Measurements from ENCODE around the gene CD6. TPM values are rescaled to one million over a fixed set of nuclear protein-coding genes. Genes with fewer than 3 reads are reported as not detected.

CD6 gene
- total and polyA plus RNA-seq, 11 donors = 0.08 to 6.1 (median 0.34) TPM; not detected in 1

GRCh38 chr11:60978546-60979380, 7.3 kb downstream of the CD6 start:
- Histone ChIP-seq H3K4me1 (peaks cover 0 to 16% (median 0%) of the 10 kb centered on the region in 12 donors), H3K27me3 (no peaks in the 10 kb centered on the region), H3K27ac (peak overlapping the region in 1 of 12 donors; percentile 55), H3K9me3 (no peaks in the 10 kb centered on the region), H3K4me3 (no peak overlapping the region), H3K36me3 (no peaks in the 10 kb centered on the region)
- DNase-seq (no peak), ATAC-seq (no peak)
- TF ChIP-seq CTCF (IDR thresholded peaks at IDR 0.05) (no peak), POLR2A (IDR thresholded peaks at IDR 0.05) (no peak)
- 83 to 88% (median 86%) methylated on average over 9 to 10 of the region's 10 CpGs for WGBS, 4 donors
- intact Hi-C loops (cut with DNase I) = no loop called here

GRCh38 chr11:60981515-60981914, 10.0 kb downstream of the CD6 start:
- H3K4me3 ChIP-seq = no peak overlapping the region
- H3K36me3 ChIP-seq = no peaks in the 10 kb centered on the region
- ATAC-seq (no peak), DNase-seq (no peak)
- intact Hi-C loops (cut with DNase I) = no loop called here
- H3K4me1 ChIP-seq = peaks cover 0 to 22% (median 0%) of the 10 kb centered on the region in 12 donors
- TF ChIP-seq POLR2A (IDR thresholded peaks at IDR 0.05) (no peak), CTCF (IDR thresholded peaks at IDR 0.05) (no peak)
- 73 to 91% (median 84%) methylated on average over 10 to 12 of the region's 12 CpGs for WGBS, 4 donors
- H3K27me3 ChIP-seq = no peaks in the 10 kb centered on the region
- H3K27ac ChIP-seq = no peak overlapping the region
- H3K9me3 ChIP-seq = no peaks in the 10 kb centered on the region

GRCh38 chr11:60982184-60982583, 10.7 kb downstream of the CD6 start:
- TF ChIP-seq POLR2A (IDR thresholded peaks at IDR 0.05) = no peak
- no peak for TF ChIP-seq CTCF (IDR thresholded peaks at IDR 0.05)
- 92 to 100% (median 95%) methylated on average over 4 to 8 of the region's 8 CpGs for WGBS, 4 donors
- H3K9me3 ChIP-seq = no peaks in the 10 kb centered on the region
- intact Hi-C loops (cut with DNase I) = no loop called here
- H3K4me1 ChIP-seq = peaks cover 0 to 22% (median 0%) of the 10 kb centered on the region in 12 donors
- H3K36me3 ChIP-seq = no peaks in the 10 kb centered on the region
- ATAC-seq = no peak
- peak overlapping the region in 1 of 12 donors; percentile 18 for H3K27ac ChIP-seq
- DNase-seq = no peak
- H3K4me3 ChIP-seq = no peak overlapping the region
- no peaks in the 10 kb centered on the region for H3K27me3 ChIP-seq

- ATAC-seq (no peak), DNase-seq (no peak)
- H3K27ac ChIP-seq = peak overlapping the region in 1 of 12 donors; percentile 46
- H3K9me3 ChIP-seq = no peaks in the 10 kb centered on the region
- intact Hi-C loops (cut with DNase I) = no loop called here
- TF ChIP-seq CTCF (IDR thresholded peaks at IDR 0.05) (no peak), POLR2A (IDR thresholded peaks at IDR 0.05) (no peak)
- peaks cover 0 to 8% (median 0%) of the 10 kb centered on the region in 12 donors for H3K4me1 ChIP-seq
- no peak overlapping the region for H3K4me3 ChIP-seq
- 65 to 86% (median 77%) methylated on average over 6 of the region's 6 CpGs for WGBS, 4 donors
- H3K36me3 ChIP-seq = no peaks in the 10 kb centered on the region
- H3K27me3 ChIP-seq = peaks cover 0 to 10% (median 0%) of the 10 kb centered on the region in 9 donors
These were observed 12.7 kb downstream of the CD6 start for GRCh38 chr11:60984149-60984548.

Measured in heart left ventricle (tissue), 16 donors.